ENCODE results near the gene RFK.
A peak's percentile ranks its signal among the peaks of the same experiment; 100 is the strongest.
"Not testable (repeated sequence)": the region's sequence is repeated elsewhere in the genome, so short reads cannot be mapped to it uniquely, and the experiment has no call there.

The RFK gene

DNA sequence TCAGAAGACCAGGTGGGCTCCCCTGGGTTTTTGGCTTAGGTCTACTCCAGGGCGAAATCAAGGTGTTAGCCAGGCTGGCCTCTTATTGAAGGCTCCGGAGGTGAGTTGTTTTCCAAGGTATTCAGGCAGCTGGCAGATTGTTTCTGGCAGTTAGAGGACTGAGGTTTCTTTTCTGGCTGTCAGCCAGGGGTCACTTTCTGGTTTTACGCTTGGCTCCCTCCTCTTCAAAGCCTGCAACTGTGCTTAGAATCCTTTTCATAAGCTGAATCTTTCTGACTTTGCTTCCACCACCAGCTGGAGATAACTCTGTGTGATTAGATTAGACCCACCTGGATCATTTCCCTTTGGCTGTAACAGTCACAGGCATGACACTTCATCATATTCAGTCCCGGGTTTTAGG is 24.6 kb downstream of the RFK start:
- peak; percentile 77 for DNase-seq

DNA sequence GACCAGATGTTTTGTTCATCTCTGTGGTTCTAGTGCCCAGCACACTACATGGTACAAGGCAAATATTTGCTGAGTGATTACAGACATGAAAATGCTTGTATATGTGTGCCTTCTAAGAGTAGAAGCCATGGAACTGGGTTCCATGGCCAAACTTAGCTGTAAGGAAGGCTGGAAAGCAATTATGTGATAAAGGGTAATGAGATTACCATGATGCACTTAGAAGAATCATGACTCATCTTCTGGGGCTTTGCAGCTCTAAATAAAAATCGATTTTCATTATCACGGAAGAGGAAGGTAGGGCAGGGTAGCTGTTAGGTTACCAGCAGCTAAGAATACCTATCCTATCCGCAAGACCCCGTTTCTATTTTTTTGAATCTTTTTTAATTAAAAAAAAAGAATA is 28.0 kb downstream of the RFK start:
- DNase-seq = no peak

- peak; percentile 14 for DNase-seq
These were observed 29.2 kb downstream of the RFK start for GRCh38 chr9:76365028-76365427.

GRCh38 chr9:76363032-76363395 is 31.2 kb downstream of the RFK start:
- no peak for DNase-seq

- DNase-seq = not testable (repeated sequence)
These were observed 31.7 kb downstream of the RFK start for GRCh38 chr9:76362332-76363031.

DNA sequence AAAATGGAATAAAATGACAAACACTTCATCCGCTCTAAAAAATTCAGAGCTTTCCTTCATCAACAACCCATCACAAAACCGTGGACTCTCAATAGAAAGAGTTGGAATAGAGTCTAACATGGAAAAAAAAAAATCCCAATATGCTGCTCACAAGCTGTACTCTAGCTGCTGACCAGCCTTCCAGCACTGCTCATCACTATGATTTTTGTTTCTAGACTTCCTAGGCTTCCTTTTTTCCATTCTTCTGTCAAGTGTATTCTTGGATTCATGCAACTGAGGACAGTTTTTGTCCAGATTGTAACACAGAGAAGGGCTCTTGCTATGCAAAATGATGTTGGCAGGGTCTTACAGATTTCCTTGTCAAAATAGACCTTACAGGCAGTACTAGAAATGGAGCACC is 34.5 kb downstream of the RFK start:
- DNase-seq = no peak

GRCh38 chr9:76359365-76359764 is 34.9 kb downstream of the RFK start:
- DNase-seq = no peak

- DNase-seq = no peak
These were observed 35.5 kb downstream of the RFK start for GRCh38 chr9:76358628-76359280.

DNA sequence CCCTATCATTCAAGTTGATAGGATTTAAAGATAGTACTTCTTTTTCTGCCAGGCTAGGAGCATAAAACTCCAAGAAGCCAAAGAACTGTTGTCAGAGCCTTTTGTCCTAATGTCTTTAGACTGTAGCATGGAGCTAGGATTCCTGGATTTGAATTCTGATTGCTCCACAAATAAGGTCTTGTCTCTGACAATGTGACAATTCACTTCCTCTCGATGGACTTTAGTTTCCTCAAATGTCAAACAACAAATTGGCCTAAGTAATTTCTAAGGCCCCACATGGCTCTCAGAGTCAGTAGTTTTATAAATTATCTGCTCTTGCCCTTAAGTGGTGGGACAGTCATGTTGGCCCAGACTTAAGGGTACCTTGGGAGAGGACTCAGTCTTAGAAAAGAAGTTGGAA is 36.7 kb downstream of the RFK start:
- no peak for DNase-seq

DNA sequence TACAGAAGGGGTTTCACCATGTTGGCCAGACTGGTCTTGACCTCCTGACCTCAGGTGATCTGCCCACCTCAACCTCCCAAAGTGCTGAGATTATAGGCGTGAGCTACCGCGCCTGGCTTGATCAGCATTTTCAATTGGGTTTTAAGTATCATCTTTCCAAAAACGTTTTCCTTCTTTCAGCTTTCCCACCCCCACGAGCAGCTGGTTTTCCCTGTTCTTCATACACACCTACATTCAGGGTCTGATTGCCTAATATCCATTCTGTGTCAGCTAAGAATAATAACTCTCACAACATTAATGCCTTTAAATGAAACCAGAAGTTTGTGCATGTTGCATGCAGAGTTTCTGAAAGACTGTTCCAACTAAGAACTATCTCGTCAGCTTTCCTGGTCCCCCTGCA is 38.3 kb downstream of the RFK start:
- DNase-seq = no peak

- no peak for DNase-seq
These were observed 40.0 kb downstream of the RFK start for GRCh38 chr9:76354221-76354620.

DNA sequence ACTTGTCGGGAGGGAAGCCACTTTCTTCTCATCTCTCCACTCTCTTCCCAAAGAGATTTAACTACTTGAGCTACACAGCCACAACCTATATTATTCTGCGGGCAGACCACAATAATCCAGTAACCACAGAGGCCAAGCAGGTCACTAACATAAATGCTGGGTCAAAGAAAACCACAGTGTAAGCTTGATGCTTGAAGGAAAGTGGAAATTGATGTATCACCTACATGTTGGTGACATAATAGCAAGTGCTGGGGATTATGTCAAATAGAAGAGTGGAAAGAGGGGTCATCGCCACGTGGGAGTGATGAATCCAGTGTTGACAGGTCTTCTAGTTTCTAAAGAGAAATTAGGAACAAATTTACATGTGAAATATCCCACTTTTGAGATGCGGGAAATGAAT is 40.9 kb downstream of the RFK start:
- no peak for DNase-seq

- DNase-seq = no peak
These were observed 42.1 kb downstream of the RFK start for GRCh38 chr9:76352026-76352620.

GRCh38 chr9:76351006-76351405 is 43.2 kb downstream of the RFK start:
- DNase-seq = no peak

DNA sequence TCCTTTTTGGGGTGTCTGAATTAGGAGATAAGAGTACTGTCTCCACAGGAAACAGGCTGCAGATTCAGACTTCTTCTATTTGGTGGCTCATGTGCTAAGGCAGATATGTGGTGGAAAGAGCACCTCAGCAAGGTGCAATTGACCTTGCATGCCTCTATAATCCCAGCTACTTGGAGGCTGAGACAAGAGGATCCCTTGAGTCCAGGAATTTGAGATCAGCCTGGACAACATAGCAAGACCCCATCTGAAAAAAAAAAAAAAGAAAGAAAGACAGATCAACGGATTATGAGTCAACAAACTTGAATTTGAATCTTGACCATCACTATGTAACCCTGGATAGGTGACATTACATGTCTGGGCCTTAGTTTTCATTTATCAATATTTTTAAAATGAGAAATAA is 44.4 kb downstream of the RFK start:
- no peak for DNase-seq

- DNase-seq = no peak
These were observed 51.4 kb downstream of the RFK start for GRCh38 chr9:76342858-76343257.

DNA sequence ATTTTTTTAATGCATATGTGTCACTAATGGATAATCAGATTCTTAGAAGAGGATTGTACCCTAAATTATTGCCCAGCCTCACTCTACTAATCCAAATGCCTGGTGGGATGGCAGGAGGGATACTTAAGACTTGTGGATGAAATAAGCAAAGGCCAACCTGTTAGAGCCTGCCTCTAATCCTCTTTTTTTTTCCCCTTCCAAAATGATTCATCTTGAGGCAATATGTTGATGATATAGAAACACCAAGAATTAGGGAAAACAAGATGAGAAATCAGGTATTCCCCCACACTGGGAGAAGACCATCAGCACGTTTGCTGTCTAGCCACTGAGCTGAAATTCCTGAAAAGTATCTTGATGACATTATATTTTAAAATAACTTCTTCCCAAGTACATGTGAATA is 52.0 kb downstream of the RFK start:
- no peak for DNase-seq

DNA sequence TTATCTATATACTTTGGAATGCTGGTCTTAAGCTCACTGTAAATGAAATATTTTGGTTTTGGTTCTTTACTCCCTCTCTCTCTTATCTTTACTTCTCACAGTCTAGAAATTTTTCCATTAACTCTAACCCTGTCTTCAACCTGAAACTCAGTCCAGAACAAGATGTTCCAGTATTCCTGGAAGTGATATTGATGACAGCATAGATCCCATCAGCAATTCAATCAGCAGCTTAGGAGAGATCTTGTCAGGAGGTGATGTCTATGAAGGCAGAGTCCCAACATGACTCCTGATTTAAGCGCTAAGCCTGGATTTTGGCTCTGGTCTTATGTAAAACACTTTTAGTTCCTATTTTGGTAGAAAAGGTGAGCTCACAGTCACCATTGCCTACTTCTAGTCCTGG is 52.6 kb downstream of the RFK start:
- no peak for DNase-seq

GRCh38 chr9:76338418-76338817 is 55.8 kb downstream of the RFK start:
- no peak for DNase-seq

GRCh38 chr9:76336027-76336426 is 58.2 kb downstream of the RFK start:
- no peak for DNase-seq
